Measurements from ENCODE around the gene CTDSPL. TPM values are rescaled to one million over a fixed set of nuclear protein-coding genes. Genes with fewer than 3 reads are reported as not detected.

CTDSPL gene
- total RNA-seq, 1 donor from 2014 or later = 41.5 TPM

DNA sequence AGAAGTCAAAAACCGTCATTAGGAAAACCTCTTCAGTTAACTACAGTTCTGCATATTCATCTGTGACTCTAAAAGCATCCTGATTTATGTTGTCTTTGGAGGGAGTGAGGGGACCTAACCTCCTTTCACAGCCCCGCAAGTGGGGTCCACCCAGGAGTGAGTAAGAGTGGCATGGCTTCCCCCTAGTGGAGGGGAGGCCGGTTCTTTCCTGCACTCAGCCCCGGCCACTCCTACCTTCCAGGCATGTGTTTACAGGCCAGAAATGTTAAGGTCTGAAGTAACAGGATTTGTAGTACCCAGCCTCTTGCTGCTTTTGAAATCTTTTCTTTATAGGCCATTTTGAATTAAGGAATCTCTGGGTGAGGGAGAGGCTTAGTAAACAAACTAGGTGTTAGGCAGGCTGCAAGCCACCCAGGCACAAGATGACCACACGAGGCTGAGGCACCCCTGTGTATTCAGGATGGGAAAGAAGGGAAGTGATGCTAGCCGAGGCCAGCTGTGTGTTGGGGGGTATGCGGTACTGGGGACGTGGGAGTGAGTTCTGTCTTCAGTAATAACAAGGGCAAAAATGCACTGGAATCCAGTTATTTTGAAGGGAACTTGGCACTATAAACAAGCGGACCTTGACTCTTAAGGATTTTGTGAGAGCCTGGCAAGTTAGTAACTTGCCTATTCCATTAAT is 50.5 kb downstream of the CTDSPL start:
- peaks cover 22% of the 10 kb centered on the region for H3K4me1 Mint-ChIP-seq (ENCODE audit: low read depth)
- no peak for DNase-seq (ENCODE audit: low spot score)
- peaks cover 5% of the 10 kb centered on the region for H3K9me3 Mint-ChIP-seq (ENCODE audit: low read depth)

DNA sequence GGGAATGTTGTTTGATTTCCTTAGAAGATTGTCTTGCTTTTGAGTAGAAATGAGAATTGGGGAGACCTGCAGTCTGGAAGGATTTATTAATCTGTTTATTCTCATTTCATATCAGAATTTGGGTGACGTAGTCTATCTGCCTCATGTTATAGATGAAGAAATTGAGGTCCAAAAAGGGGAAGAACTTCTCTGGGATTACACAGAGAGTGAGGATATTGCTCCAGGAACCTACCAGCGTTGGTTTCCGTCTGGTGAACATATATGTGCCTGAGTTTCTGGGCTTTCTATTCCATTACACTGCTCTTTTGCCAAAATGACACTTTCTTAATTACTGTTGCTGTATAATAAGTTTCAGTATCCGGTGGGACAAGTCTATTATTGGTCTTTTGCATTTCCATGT is 51.8 kb downstream of the CTDSPL start:
- peaks cover 7% of the 10 kb centered on the region for H3K36me3 Mint-ChIP-seq (ENCODE audit: low read depth)
- TF ChIP-seq, protein P1, sequence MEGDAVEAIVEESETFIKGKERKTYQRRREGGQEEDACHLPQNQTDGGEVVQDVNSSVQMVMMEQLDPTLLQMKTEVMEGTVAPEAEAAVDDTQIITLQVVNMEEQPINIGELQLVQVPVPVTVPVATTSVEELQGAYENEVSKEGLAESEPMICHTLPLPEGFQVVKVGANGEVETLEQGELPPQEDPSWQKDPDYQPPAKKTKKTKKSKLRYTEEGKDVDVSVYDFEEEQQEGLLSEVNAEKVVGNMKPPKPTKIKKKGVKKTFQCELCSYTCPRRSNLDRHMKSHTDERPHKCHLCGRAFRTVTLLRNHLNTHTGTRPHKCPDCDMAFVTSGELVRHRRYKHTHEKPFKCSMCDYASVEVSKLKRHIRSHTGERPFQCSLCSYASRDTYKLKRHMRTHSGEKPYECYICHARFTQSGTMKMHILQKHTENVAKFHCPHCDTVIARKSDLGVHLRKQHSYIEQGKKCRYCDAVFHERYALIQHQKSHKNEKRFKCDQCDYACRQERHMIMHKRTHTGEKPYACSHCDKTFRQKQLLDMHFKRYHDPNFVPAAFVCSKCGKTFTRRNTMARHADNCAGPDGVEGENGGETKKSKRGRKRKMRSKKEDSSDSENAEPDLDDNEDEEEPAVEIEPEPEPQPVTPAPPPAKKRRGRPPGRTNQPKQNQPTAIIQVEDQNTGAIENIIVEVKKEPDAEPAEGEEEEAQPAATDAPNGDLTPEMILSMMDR (IDR thresholded peaks at IDR 0.05) = no peak
- DNase-seq (ENCODE audit: low spot score) = no peak
- peaks cover 18% of the 10 kb centered on the region for H3K4me1 Mint-ChIP-seq (ENCODE audit: low read depth)
- H3K9me3 Mint-ChIP-seq (ENCODE audit: low read depth) = peaks cover 5% of the 10 kb centered on the region
- no peaks in the 10 kb centered on the region for H3K27me3 Mint-ChIP-seq (ENCODE audit: low read depth)
- H3K27ac Mint-ChIP-seq (ENCODE audit: unreplicated experiment) = no peak overlapping the region
- H3K4me3 Mint-ChIP-seq (ENCODE audit: unreplicated experiment) = no peak overlapping the region

More for the DNA sequence above, 50.5 kb downstream of the CTDSPL start:
- TF ChIP-seq, protein P1 (IDR thresholded peaks at IDR 0.05) = peak; percentile 29
- Mint-ChIP-seq H3K4me3 (ENCODE audit: unreplicated experiment) (no peak overlapping the region), H3K36me3 (ENCODE audit: low read depth) (peaks cover 7% of the 10 kb centered on the region), H3K27ac (ENCODE audit: unreplicated experiment) (no peak overlapping the region), H3K27me3 (ENCODE audit: low read depth) (no peaks in the 10 kb centered on the region)

DNA sequence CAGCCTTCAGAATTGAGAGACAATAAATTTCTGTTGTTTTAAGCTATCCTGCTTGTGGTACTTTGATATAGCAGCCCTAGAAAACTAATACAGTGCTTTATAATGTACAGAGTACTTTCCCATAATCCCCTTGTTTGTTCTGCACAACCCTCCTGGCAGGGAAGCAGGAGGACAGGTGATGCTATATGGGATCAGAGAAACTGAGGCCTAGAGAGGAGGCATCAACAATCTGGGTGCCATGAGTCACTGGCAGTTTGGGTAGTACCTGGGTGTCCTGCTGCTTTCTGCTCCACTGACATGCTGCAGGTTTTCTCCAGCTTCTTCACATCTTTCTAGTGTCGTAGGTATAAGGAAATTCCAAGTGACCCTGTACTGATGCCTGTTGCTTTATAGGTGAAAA is 55.0 kb downstream of the CTDSPL start:
- Mint-ChIP-seq H3K9me3 (ENCODE audit: low read depth) (peaks cover 5% of the 10 kb centered on the region), H3K36me3 (ENCODE audit: low read depth) (peaks cover 8% of the 10 kb centered on the region), H3K27ac (ENCODE audit: unreplicated experiment) (no peak overlapping the region), H3K4me3 (ENCODE audit: unreplicated experiment) (no peak overlapping the region), H3K27me3 (ENCODE audit: low read depth) (no peaks in the 10 kb centered on the region), H3K4me1 (ENCODE audit: low read depth) (peaks cover 31% of the 10 kb centered on the region)
- TF ChIP-seq, protein P1 (IDR thresholded peaks at IDR 0.05) = no peak
- DNase-seq (ENCODE audit: low spot score) = no peak

GRCh38 chr3:37918627-37919026 is 56.9 kb downstream of the CTDSPL start:
- TF ChIP-seq, protein P1 (IDR thresholded peaks at IDR 0.05) = no peak
- H3K27ac Mint-ChIP-seq (ENCODE audit: unreplicated experiment) = peak overlapping the region; percentile 4
- H3K4me3 Mint-ChIP-seq (ENCODE audit: unreplicated experiment) = no peak overlapping the region
- peaks cover 5% of the 10 kb centered on the region for H3K36me3 Mint-ChIP-seq (ENCODE audit: low read depth)
- no peaks in the 10 kb centered on the region for H3K27me3 Mint-ChIP-seq (ENCODE audit: low read depth)
- H3K9me3 Mint-ChIP-seq (ENCODE audit: low read depth) = peaks cover 5% of the 10 kb centered on the region
- H3K4me1 Mint-ChIP-seq (ENCODE audit: low read depth) = peaks cover 48% of the 10 kb centered on the region
- DNase-seq (ENCODE audit: low spot score) = no peak

GRCh38 chr3:37920156-37920699 is 58.5 kb downstream of the CTDSPL start:
- Mint-ChIP-seq H3K4me1 (ENCODE audit: low read depth) (peaks cover 64% of the 10 kb centered on the region), H3K27ac (ENCODE audit: unreplicated experiment) (peak overlapping the region; percentile 24), H3K27me3 (ENCODE audit: low read depth) (no peaks in the 10 kb centered on the region), H3K36me3 (ENCODE audit: low read depth) (peaks cover 3% of the 10 kb centered on the region), H3K4me3 (ENCODE audit: unreplicated experiment) (no peak overlapping the region), H3K9me3 (ENCODE audit: low read depth) (peaks cover 1% of the 10 kb centered on the region)
- DNase-seq (ENCODE audit: low spot score) = no peak
- TF ChIP-seq, protein P1 (IDR thresholded peaks at IDR 0.05) = no peak

All from chondrocyte (in vitro differentiated cells).